Fibroblast of villous mesenchyme (primary cell): ENCODE results near the gene GCAT. TPM values are rescaled to one million over a fixed set of nuclear protein-coding genes. Genes with fewer than 3 reads are reported as not detected.
A peak's percentile ranks its signal among the peaks of the same experiment; 100 is the strongest.
"Not testable (repeated sequence)": the region's sequence is repeated elsewhere in the genome, so short reads cannot be mapped to it uniquely, and the experiment has no call there.

ENCODE experiments used
- DNase-seq: peaks from one replicate; pipeline ENCODE4 v3.0.0-alpha.2; 2010; ENCODE audit warnings: low read depth
- H3K4me3 ChIP-seq: 2 replicates; pipeline ENCODE4 v1.5.1; 2011; ENCODE audit warnings: low read depth, mild to moderate bottlenecking, low read length
- total RNA-seq: library from RNA; depleted of rRNA; stranded (reverse); fragments of >200 nt; gene quantifications from 2 replicates; pipeline ENCODE4 v1.2.3, GENCODE V29; 2012
- TF ChIP-seq, protein P1 (sequence below): IDR thresholded peaks from 2 replicates; pipeline ENCODE4 v1.5.1; 2012; ENCODE audit warnings: low read depth, mild to moderate bottlenecking, low read length; ENCODE audit not compliant: insufficient read depth

The GCAT gene
- total RNA-seq, 1 donor: 31.1 TPM

DNA sequence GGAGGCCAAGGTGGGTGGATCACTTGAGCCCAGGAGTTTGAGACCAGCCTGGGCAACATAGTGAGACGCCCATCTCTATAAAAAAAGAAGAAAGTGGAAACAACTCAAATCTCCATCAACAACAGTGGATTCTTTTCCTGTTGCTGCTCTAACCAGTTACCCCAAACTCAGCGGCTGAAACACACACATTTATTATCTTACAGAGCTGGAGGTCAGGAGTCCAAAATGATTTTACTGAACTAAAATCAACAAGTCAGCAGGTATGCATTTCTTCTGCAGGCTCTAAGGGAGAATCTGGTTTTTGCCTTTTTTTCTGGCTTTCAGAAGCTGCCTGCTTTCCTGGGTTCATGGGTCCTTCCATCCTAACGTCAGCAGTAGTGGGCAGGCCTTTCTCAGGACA lies 11.7 kb upstream of the GCAT start:
- DNase-seq: no peak
- H3K4me3 ChIP-seq: no peak overlapping the region
- TF ChIP-seq, protein P1, sequence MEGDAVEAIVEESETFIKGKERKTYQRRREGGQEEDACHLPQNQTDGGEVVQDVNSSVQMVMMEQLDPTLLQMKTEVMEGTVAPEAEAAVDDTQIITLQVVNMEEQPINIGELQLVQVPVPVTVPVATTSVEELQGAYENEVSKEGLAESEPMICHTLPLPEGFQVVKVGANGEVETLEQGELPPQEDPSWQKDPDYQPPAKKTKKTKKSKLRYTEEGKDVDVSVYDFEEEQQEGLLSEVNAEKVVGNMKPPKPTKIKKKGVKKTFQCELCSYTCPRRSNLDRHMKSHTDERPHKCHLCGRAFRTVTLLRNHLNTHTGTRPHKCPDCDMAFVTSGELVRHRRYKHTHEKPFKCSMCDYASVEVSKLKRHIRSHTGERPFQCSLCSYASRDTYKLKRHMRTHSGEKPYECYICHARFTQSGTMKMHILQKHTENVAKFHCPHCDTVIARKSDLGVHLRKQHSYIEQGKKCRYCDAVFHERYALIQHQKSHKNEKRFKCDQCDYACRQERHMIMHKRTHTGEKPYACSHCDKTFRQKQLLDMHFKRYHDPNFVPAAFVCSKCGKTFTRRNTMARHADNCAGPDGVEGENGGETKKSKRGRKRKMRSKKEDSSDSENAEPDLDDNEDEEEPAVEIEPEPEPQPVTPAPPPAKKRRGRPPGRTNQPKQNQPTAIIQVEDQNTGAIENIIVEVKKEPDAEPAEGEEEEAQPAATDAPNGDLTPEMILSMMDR: no peak

DNA sequence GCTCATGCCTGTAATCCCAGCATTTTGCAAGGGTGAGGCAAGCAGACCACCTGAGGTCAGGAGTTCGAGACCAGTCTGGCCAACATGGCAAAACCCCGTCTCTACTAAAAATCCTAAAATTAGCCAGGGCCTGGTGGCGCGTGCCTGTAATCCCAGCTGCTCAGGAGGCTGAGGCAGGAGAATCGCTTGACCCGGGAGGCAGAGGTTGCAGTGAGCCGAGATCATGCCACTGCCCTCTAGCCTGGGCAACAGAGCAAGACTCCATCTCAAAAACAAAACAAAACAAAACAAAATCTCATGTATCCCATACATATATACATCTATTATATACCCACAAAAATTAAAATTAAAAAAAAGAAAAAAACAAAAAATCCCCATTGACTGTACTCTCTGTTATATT lies 10.5 kb upstream of the GCAT start:
- DNase-seq, H3K4me3 ChIP-seq: not testable (repeated sequence)

DNA sequence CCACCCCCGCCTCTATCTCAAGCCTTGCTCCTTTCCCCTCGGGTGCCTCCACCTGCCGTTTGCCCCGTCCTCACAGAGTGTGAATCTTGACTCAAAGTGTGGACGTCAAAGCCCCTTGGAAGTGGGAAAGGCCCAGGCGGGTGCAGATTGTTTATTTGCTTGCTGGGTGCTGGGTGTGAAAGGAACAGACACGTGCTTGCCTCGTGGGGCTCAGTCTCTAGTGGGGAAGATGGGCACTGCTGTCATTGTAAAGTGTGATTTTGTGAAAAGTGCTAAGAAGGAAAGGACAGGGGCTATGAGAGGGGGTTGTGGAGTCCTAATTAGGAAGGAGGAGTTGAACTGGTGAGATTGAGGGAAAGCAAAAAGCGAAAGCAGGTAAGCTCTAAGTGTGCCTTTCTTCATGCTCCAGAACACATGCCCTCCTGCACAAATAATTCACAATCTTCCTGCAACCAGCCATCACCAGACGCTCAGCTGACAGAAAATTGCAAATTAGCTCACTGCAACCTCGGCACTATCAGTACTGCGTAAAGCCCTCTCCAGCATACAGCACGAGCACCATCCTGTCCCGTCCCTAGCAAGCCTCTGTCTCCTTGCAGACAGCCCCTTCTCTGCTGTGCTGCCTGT lies 9.7 kb upstream of the GCAT start:
- TF ChIP-seq, protein P1: no peak
- no peak overlapping the region for H3K4me3 ChIP-seq
- no peak for DNase-seq

- H3K4me3 ChIP-seq, DNase-seq: not testable (repeated sequence)
Measured at GRCh38 chr22:37799979-37800378, 7.8 kb upstream of the GCAT start.

GRCh38 chr22:37801946-37802309 lies 5.8 kb upstream of the GCAT start:
- H3K4me3 ChIP-seq: peak overlapping the region; percentile 69
- no peak for DNase-seq
- TF ChIP-seq, protein P1: no peak

DNA sequence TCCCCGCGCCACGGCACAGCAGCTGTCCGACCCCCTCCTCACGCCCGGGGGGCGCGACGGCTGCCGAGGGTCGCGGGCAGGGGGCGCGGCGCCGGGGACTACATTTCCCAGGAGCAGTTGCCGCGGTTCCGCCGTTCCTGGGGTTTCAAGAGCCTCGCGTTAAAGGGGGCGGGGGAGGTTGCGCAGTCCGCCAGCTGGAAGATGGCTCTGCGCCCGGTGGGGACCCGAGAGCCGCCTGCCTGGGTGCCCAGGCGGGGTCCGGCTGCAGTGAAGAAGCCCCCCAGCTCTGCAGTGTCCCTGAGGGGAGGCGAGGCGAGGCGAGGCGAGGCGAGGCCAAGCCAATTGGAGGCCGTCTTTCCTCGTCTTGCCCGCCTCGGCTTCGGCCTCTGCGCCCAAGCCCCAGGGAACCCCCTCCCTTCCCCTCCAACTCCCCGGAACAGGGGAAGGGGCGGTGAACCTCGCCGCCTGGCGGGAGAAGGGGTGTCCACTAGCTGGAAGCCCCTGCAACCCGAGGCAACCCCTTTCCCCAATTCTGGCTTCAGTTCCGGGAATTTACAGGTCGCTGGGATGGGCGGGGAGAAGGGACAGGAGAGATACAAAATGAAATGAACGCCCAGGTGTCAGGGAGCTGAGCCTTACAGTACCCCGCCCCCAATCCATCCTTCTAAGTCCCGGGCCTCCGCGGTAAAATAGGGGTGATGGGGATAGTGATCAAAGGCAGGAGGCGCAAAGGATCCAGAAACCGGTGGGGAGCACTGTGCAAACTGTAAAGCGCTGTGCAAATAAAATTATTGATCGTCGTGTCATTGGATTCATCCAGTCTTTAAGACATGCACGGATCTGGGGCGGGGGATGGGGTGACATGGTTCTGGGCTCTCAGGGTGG lies 5.2 kb upstream of the GCAT start:
- DNase-seq: peak; percentile 63
- TF ChIP-seq, protein P1: peak; percentile 8

DNA sequence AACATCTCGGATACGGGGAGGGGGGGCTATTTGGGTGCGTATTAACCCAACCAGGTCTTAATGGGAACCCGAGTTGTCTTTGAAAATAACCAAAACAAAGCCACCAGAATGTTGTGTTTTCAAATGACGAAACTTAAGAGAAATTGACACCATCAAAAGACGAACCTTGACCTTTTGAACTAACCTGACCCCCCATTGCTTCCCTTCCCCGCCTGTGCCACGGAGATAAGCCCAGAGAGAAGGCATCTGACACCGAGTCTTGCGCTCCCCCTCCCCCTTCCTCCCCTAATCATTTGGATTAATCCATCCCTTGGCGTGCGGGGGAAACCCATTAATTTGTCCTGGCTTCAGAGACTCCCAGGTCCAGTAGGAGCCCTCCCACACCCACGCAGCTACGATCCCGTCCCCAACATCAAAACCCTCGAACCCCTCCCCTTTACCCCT lies 4.5 kb upstream of the GCAT start:
- peak overlapping the region; percentile 69 for H3K4me3 ChIP-seq
- DNase-seq: no peak
- TF ChIP-seq, protein P1: no peak

More for the DNA sequence above, 5.2 kb upstream of the GCAT start:
- H3K4me3 ChIP-seq: peak overlapping the region; percentile 69
